Measurements from ENCODE around the gene PNLDC1.
"Not testable (repeated sequence)": the region's sequence is repeated elsewhere in the genome, so short reads cannot be mapped to it uniquely, and the experiment has no call there.

Gene PNLDC1

GRCh38 chr6:159844737-159845645, 44.9 kb downstream of the PNLDC1 start:
- TF ChIP-seq POLR2A (IDR thresholded peaks at IDR 0.05; ENCODE audit: extremely low read depth, insufficient read length), result no peak
- TF ChIP-seq MYC (IDR thresholded peaks at IDR 0.05; ENCODE audit: low read depth, low read length), result no peak
- TF ChIP-seq, protein P1, sequence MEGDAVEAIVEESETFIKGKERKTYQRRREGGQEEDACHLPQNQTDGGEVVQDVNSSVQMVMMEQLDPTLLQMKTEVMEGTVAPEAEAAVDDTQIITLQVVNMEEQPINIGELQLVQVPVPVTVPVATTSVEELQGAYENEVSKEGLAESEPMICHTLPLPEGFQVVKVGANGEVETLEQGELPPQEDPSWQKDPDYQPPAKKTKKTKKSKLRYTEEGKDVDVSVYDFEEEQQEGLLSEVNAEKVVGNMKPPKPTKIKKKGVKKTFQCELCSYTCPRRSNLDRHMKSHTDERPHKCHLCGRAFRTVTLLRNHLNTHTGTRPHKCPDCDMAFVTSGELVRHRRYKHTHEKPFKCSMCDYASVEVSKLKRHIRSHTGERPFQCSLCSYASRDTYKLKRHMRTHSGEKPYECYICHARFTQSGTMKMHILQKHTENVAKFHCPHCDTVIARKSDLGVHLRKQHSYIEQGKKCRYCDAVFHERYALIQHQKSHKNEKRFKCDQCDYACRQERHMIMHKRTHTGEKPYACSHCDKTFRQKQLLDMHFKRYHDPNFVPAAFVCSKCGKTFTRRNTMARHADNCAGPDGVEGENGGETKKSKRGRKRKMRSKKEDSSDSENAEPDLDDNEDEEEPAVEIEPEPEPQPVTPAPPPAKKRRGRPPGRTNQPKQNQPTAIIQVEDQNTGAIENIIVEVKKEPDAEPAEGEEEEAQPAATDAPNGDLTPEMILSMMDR (IDR thresholded peaks at IDR 0.05; ENCODE audit: low read depth, low read length), result no peak
- TF ChIP-seq, protein P2, sequence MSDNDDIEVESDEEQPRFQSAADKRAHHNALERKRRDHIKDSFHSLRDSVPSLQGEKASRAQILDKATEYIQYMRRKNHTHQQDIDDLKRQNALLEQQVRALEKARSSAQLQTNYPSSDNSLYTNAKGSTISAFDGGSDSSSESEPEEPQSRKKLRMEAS (IDR thresholded peaks at IDR 0.05; ENCODE audit: low read depth, low read length), result no peak
- no peak for DNase-seq (ENCODE audit: low read depth)
- H3K4me3 ChIP-seq (ENCODE audit: low read depth, low read length), result no peak overlapping the region

- DNase-seq (ENCODE audit: low read depth); H3K4me3 ChIP-seq (ENCODE audit: low read depth, low read length): not testable (repeated sequence)
Observed at GRCh38 chr6:159848552-159848951, 48.5 kb downstream of the PNLDC1 start.

DNA sequence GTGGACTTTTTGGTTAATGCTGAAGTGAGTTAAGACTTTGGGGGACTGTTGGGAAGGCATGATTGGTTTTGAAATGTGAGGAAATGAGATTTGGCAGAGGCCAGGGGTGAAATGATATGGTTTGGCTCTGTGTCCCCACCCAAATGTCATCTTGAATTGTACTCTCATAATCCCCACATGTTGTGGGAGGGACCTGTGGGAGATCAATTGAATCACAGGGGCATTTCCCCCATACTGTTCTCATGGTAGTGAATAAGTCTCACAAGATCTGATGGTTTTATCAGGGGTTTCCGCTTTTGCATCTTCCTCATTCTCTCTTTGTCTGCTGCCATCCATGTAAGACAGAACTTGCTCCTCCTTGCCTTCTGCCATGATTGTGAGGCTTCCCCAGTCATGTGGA, 49.8 kb downstream of the PNLDC1 start:
- not testable (repeated sequence) for H3K4me3 ChIP-seq (ENCODE audit: low read depth, low read length); DNase-seq (ENCODE audit: low read depth)

DNA sequence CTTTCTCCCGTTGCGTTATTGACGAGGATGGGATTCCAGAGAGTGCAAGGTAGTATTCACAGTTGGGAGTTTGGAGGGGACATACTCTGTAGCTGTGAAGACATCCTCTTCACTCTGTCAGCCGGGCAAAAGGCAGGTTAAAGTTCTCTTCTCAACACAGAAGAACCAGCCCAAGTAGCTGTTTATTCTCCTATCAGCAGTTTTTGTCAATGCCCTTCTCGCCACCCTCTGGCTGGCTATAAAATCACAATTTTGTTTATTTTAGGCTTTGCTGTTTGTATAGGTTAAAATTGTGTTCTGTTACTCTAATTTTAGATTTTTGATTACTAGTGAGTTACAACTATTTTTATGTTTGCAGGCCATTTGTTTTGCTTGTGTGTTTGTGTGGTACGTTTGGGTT, 52.8 kb downstream of the PNLDC1 start:
- peak; percentile 51 for DNase-seq (ENCODE audit: low read depth)
- TF ChIP-seq, protein P1 (IDR thresholded peaks at IDR 0.05; ENCODE audit: low read depth, low read length), result peak; percentile 29
- TF ChIP-seq, protein P2 (IDR thresholded peaks at IDR 0.05; ENCODE audit: low read depth, low read length), result no peak
- no peak overlapping the region for H3K4me3 ChIP-seq (ENCODE audit: low read depth, low read length)

DNA sequence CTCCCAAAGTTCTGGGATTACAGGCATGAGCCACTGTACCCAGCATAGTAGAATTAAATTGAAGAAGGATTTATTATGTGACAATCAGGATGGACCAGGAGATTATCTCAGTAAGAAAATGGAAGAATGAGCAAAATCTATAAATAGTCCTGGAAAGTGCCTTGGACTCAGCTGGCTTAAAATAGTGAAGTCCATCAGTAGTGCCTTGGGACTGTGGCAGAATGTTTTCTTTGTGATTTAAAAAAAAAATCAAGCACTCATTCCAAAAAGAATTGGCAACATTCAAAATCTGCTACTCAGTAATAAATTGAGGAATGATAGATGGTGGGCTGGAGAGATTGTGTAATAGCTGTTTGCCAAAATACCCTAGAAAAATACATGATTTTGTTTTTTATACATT, 53.7 kb downstream of the PNLDC1 start:
- TF ChIP-seq MYC (IDR thresholded peaks at IDR 0.05; ENCODE audit: low read depth, low read length), result no peak
- TF ChIP-seq, protein P1 (IDR thresholded peaks at IDR 0.05; ENCODE audit: low read depth, low read length), result no peak
- TF ChIP-seq, protein P2 (IDR thresholded peaks at IDR 0.05; ENCODE audit: low read depth, low read length), result no peak
- TF ChIP-seq POLR2A (IDR thresholded peaks at IDR 0.05; ENCODE audit: extremely low read depth, insufficient read length), result no peak
- no peak overlapping the region for H3K4me3 ChIP-seq (ENCODE audit: low read depth, low read length)
- no peak for DNase-seq (ENCODE audit: low read depth)

DNA sequence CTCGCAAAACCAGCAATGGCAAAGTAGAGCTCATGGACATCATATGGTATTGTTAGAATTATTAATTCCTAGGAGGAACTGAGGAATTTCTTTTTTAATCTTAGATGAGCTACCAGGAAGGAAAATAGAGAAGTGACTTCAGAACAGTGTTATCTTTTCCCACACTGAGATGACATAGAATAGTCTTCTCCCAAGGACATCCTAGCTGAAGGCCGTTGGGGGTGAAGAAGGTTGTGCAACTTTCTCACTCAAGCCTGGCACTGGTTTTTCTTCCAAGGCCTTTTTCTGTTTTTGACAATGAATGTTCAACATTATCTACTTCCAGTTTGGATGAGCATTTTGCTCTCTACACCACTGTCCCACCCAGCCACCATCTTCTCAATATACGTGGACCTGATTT, 54.9 kb downstream of the PNLDC1 start:
- DNase-seq (ENCODE audit: low read depth), result peak; percentile 32
- no peak overlapping the region for H3K4me3 ChIP-seq (ENCODE audit: low read depth, low read length)
- TF ChIP-seq, protein P2 (IDR thresholded peaks at IDR 0.05; ENCODE audit: low read depth, low read length), result no peak
- TF ChIP-seq, protein P1 (IDR thresholded peaks at IDR 0.05; ENCODE audit: low read depth, low read length), result no peak
- TF ChIP-seq MYC (IDR thresholded peaks at IDR 0.05; ENCODE audit: low read depth, low read length) (no peak), POLR2A (IDR thresholded peaks at IDR 0.05; ENCODE audit: extremely low read depth, insufficient read length) (no peak)

DNA sequence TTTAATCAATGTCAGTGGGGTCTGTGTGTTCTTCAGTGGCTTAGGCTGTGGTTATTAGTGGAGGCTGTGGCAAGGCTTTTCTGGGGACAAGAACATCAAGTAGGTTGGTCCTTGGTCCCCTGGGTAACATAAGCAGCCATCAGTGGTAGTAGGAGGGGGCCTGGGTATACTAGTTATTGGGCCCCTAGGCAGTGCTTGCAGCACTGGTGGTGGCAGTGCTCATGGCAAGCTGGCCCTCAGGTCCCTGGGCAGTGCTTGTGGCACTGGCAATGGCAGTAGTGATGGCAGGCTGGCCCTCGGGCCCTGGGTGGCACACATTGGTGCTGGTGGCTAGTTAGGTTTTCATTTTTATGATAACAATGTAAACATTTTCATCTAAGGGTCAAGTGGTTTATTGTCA, 58.2 kb downstream of the PNLDC1 start:
- no peak for DNase-seq (ENCODE audit: low read depth)
- no peak overlapping the region for H3K4me3 ChIP-seq (ENCODE audit: low read depth, low read length)
- TF ChIP-seq, protein P1 (IDR thresholded peaks at IDR 0.05; ENCODE audit: low read depth, low read length), result no peak
- no peak for TF ChIP-seq MYC (IDR thresholded peaks at IDR 0.05; ENCODE audit: low read depth, low read length)
- TF ChIP-seq, protein P2 (IDR thresholded peaks at IDR 0.05; ENCODE audit: low read depth, low read length), result no peak
- no peak for TF ChIP-seq POLR2A (IDR thresholded peaks at IDR 0.05; ENCODE audit: extremely low read depth, insufficient read length)
